H9 (cell line): Measurements from ENCODE around the gene CRACR2B. TPM values are rescaled to one million over a fixed set of nuclear protein-coding genes. Genes with fewer than 3 reads are reported as not detected.

Experiments
- DNase-seq: peaks from one replicate; pipeline ENCODE4 v3.0.0-alpha.2; 2017
- H2AFZ ChIP-seq: one replicate; pipeline ENCODE4 v1.6.1; 2013; ENCODE audit warnings: mild to moderate bottlenecking, low read length, control low read depth, moderate library complexity
- H2AK5ac ChIP-seq: 2 replicates; pipeline ENCODE4 v1.6.1; 2013; ENCODE audit warnings: low read length, control low read depth, mixed read lengths; ENCODE audit not compliant: insufficient read length
- H2BK120ac ChIP-seq: one replicate; pipeline ENCODE4 v1.6.1; 2013; ENCODE audit warnings: low read depth, mild to moderate bottlenecking, low read length, control low read depth, inconsistent platforms; ENCODE audit not compliant: poor library complexity, severe bottlenecking
- H2BK12ac ChIP-seq: 2 replicates; pipeline ENCODE4 v1.6.1; 2013; ENCODE audit warnings: low read length, control low read depth, mixed read lengths, low read depth; ENCODE audit not compliant: insufficient read length
- H2BK15ac ChIP-seq: 2 replicates; pipeline ENCODE4 v1.6.1; 2013; ENCODE audit warnings: low read depth, low read length, control low read depth
- H2BK20ac ChIP-seq: one replicate; pipeline ENCODE4 v1.6.1; 2013; ENCODE audit warnings: low read depth, mild to moderate bottlenecking, low read length, control low read depth, inconsistent platforms; ENCODE audit not compliant: poor library complexity, severe bottlenecking
- H2BK5ac ChIP-seq: 2 replicates; pipeline ENCODE4 v1.6.1; 2013; ENCODE audit warnings: low read length, control low read depth, mixed read lengths; ENCODE audit not compliant: insufficient read length
- H3K14ac ChIP-seq: 2 replicates; pipeline ENCODE4 v1.6.1; 2013; ENCODE audit warnings: low read length, control low read depth; ENCODE audit not compliant: insufficient read depth
- H3K18ac ChIP-seq: 2 replicates; pipeline ENCODE4 v1.6.1; 2013; ENCODE audit warnings: low read depth, mild to moderate bottlenecking, mixed read lengths, low read length, control low read depth; ENCODE audit not compliant: insufficient read length
- H3K23ac ChIP-seq: 2 replicates; pipeline ENCODE4 v1.6.1; 2013; ENCODE audit warnings: low read length, control low read depth, mixed read lengths, low read depth; ENCODE audit not compliant: insufficient read length
- H3K23me2 ChIP-seq: 2 replicates; pipeline ENCODE4 v1.6.1; 2013; ENCODE audit warnings: low read depth, mild to moderate bottlenecking, mixed read lengths, low read length, control low read depth; ENCODE audit not compliant: insufficient read length, poor library complexity, severe bottlenecking
- H3K27ac ChIP-seq: 2 replicates; pipeline ENCODE4 v1.5.1; 2013; ENCODE audit warnings: low read length, control low read depth, mixed read lengths, low read depth; ENCODE audit not compliant: insufficient read length
- H3K27me3 ChIP-seq: 2 replicates; pipeline ENCODE4 v1.6.1; 2013; ENCODE audit warnings: low read length, control low read depth, inconsistent platforms; ENCODE audit not compliant: insufficient read depth
- H3K4ac ChIP-seq: 2 replicates; pipeline ENCODE4 v1.6.1; 2013; ENCODE audit warnings: low read depth, mild to moderate bottlenecking, control low read depth, inconsistent platforms, low read length, moderate library complexity
- H3K4me1 ChIP-seq: 2 replicates; pipeline ENCODE4 v1.6.1; 2013; ENCODE audit warnings: low read length, control low read depth, inconsistent platforms; ENCODE audit not compliant: insufficient read depth
- H3K4me2 ChIP-seq: 2 replicates; pipeline ENCODE4 v1.6.1; 2013; ENCODE audit warnings: low read length, control low read depth, mixed read lengths; ENCODE audit not compliant: insufficient read length, insufficient read depth
- H3K56ac ChIP-seq: 2 replicates; pipeline ENCODE4 v1.6.1; 2013; ENCODE audit warnings: low read depth, mild to moderate bottlenecking, mixed read lengths, low read length, control low read depth; ENCODE audit not compliant: insufficient read length
- H3K79me1 ChIP-seq: 2 replicates; pipeline ENCODE4 v1.6.1; 2013; ENCODE audit warnings: low read depth, mild to moderate bottlenecking, moderate library complexity, low read length, control low read depth, inconsistent platforms; ENCODE audit not compliant: insufficient read depth, poor library complexity, severe bottlenecking
- H3K79me2 ChIP-seq: 2 replicates; pipeline ENCODE4 v1.6.1; 2013; ENCODE audit warnings: low read length, control low read depth, inconsistent platforms; ENCODE audit not compliant: insufficient read depth
- H3K9ac ChIP-seq: 2 replicates; pipeline ENCODE4 v1.6.1; 2013; ENCODE audit warnings: low read length, control low read depth, mixed read lengths; ENCODE audit not compliant: insufficient read length; ENCODE audit errors: extremely low read depth
- H3K9me3 ChIP-seq: one replicate; pipeline ENCODE4 v1.6.1; 2013; ENCODE audit warnings: low read depth, low read length, inconsistent platforms; ENCODE audit not compliant: control insufficient read depth
- H3T11ph ChIP-seq: one replicate; pipeline ENCODE4 v1.6.1; 2013; ENCODE audit warnings: mild to moderate bottlenecking, low read length, control low read depth, inconsistent platforms
- H4K20me1 ChIP-seq: one replicate; pipeline ENCODE4 v1.6.1; 2013; ENCODE audit not compliant: control insufficient read depth, insufficient read length, insufficient read depth
- H4K5ac ChIP-seq: 2 replicates; pipeline ENCODE4 v1.6.1; 2013; ENCODE audit warnings: low read depth, mild to moderate bottlenecking, mixed read lengths, low read length, control low read depth; ENCODE audit not compliant: insufficient read length
- H4K8ac ChIP-seq: replicated peaks from 2 replicates; pipeline ENCODE4 v1.6.1; 2013; ENCODE audit warnings: low read length, control low read depth, mixed read lengths, low read depth; ENCODE audit not compliant: insufficient read length
- H4K91ac ChIP-seq: 2 replicates; pipeline ENCODE4 v1.6.1; 2013; ENCODE audit warnings: low read depth, mild to moderate bottlenecking, moderate library complexity, mixed read lengths, low read length, control low read depth; ENCODE audit not compliant: insufficient read length
- H3K27ac Mint-ChIP-seq, 3 experiments: 2 replicates in 2 of 3; 3 replicates in 1 of 3; pipeline ENCODE4 v1.8.0; 2020 to 2021; ENCODE audit warnings: mixed read lengths in 3 of 3, mild to moderate bottlenecking in 1 of 3, moderate library complexity in 1 of 3
- H3K27me3 Mint-ChIP-seq: 2 replicates; pipeline ENCODE4 v1.8.0; 2021; ENCODE audit warnings: low read depth, mild to moderate bottlenecking, moderate library complexity, mixed read lengths
- H3K36me3 Mint-ChIP-seq, 3 experiments: 2 replicates in 2 of 3; 3 replicates in 1 of 3; pipeline ENCODE4 v1.8.0; 2020 to 2021; ENCODE audit warnings: low read depth in 3 of 3, mixed read lengths in 3 of 3; ENCODE audit not compliant: insufficient read depth in 1 of 3
- H3K4me1 Mint-ChIP-seq, 2 experiments: 2 replicates each; pipeline ENCODE4 v1.8.0; 2020; ENCODE audit warnings: mixed read lengths in 2 of 2
- H3K4me3 Mint-ChIP-seq, 2 experiments: 2 replicates in 1 of 2; 3 replicates in 1 of 2; pipeline ENCODE4 v1.8.0; 2020 to 2021; ENCODE audit warnings: mild to moderate bottlenecking in 2 of 2, mixed read lengths in 2 of 2, moderate library complexity in 1 of 2
- H3K9me3 Mint-ChIP-seq, 2 experiments: 2 replicates in 1 of 2; 3 replicates in 1 of 2; pipeline ENCODE4 v1.8.0; 2020; ENCODE audit warnings: mild to moderate bottlenecking in 2 of 2, mixed read lengths in 2 of 2, moderate library complexity in 1 of 2
- CTCF ChIP-seq: fragments of 200-600 bp; sonication (generic); conservative IDR thresholded peaks from 3 replicates; pipeline ENCODE4 v1.8.0; 2021; ENCODE audit warnings: antibody characterized with exemption, mild to moderate bottlenecking
- WGBS: extraction: QIAGEN DNeasy Blood & Tissue Kit; methylation state at CpG from one replicate; pipeline ENCODE4 v1.1.7; 2013; ENCODE audit warnings: missing lambda C conversion rate, low lambda C conversion rate, mixed read lengths; ENCODE audit not compliant: insufficient read length; ENCODE audit errors: extremely low coverage; 5-methylcytosine and 5-hydroxymethylcytosine counted together
- total RNA-seq: library from RNA; stranded (reverse); gene quantifications from 2 replicates; pipeline ENCODE4 v1.2.1, GENCODE V29; 2021

The CRACR2B gene
- total RNA-seq, 1 experiment from 2014 or later: 29.0 TPM

GRCh38 chr11:825366-826226 is 2.1 kb upstream of the CRACR2B start:
- Histone ChIP-seq H2BK12ac (no peak overlapping the region), H3K4me1 (no peaks in the 10 kb centered on the region; the same call in 1 of the 2 replicates), H3K18ac (no peak overlapping the region), H4K20me1 (no peaks in the 10 kb centered on the region), H3K27ac (no peak overlapping the region), H3K9me3 (no peaks in the 10 kb centered on the region), H3K4me2 (no peak overlapping the region), H2BK15ac (no peak overlapping the region), H2BK5ac (no peak overlapping the region), H2BK20ac (no peak overlapping the region), H3K14ac (no peak overlapping the region), H2AFZ (no peak overlapping the region), H4K91ac (no peak overlapping the region), H2BK120ac (no peak overlapping the region), H3K79me2 (no peaks in the 10 kb centered on the region), H3K23ac (no peak overlapping the region), H4K5ac (no peak overlapping the region), H3K56ac (no peak overlapping the region), H3K4ac (no peak overlapping the region), H3T11ph (no peak overlapping the region), H3K79me1 (no peaks in the 10 kb centered on the region), H3K27me3 (peaks cover under 1% of the 10 kb centered on the region; the same call in 1 of the 2 replicates), H3K9ac (no peak overlapping the region), H3K23me2 (peaks cover 21% of the 10 kb centered on the region), H4K8ac (no peak overlapping the region), H2AK5ac (no peak overlapping the region)
- Mint-ChIP-seq H3K4me1 (peaks cover 23 to 31% of the 10 kb centered on the region in 2 experiments), H3K4me3 (no peak overlapping the region; a peak in 1 of 5 replicates), H3K27ac (no peak overlapping the region), H3K9me3 (no peaks in the 10 kb centered on the region; a peak in 1 of 5 replicates), H3K27me3 (peaks cover 21% of the 10 kb centered on the region), H3K36me3 (peaks cover 0 to 26% (median 13%) of the 10 kb centered on the region in 3 experiments)
- no peak for TF ChIP-seq CTCF
- WGBS: no CpG with 5 or more reads among the region's 12 CpGs
- DNase-seq: no peak
